ENCODE results near the gene SMURF2. TPM values are rescaled to one million over a fixed set of nuclear protein-coding genes. Genes with fewer than 3 reads are reported as not detected.
"Not testable (repeated sequence)": the region's sequence is repeated elsewhere in the genome, so short reads cannot be mapped to it uniquely, and the experiment has no call there.

The SMURF2 gene
- total RNA-seq, 1 experiment from 2014 or later, result 38.6 TPM

DNA sequence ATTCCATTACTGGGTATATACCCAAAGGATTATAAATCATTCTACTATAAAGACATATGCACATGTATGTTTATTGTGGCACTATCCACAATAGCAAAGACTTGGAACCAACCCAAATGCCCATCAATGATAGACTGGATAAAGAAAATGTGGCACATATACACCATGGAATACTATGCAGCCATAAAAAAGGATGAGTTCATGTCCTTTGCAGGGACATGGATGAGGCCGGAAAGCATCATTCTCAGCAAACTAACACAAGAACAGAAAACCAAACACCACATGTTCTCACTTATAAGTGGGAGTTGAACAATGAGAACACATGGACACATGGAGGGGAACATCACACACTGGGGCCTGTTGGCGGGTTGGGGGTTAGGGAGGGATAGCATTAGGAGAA, 51.9 kb downstream of the SMURF2 start:
- DNase-seq (ENCODE audit: low read depth); in situ Hi-C loops (cut with HindIII; ENCODE audit: low pct_unique_long_range_greater_than_20kb, low sequenced_read_pairs): not testable (repeated sequence)

DNA sequence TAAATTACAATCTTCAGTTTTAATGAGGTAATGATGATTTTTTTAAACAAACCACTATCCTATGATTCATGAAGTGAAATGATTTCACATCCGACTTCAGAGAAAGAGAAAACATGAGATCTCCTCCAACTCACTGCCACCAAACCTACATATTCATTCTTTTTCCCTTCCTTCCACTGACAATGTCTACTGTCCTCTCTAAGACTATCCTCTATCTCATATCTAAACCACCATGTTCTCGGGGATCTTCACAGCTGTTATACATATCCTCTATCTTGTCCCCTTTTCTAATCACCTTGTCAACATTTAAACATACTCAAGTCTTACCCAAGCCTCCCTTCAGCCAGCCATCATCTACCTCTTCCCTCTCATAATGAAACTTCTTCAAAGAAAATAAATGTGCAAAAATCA, 53.5 kb downstream of the SMURF2 start:
- DNase-seq (ENCODE audit: low read depth), result no peak
- in situ Hi-C loops (cut with HindIII; ENCODE audit: low pct_unique_long_range_greater_than_20kb, low sequenced_read_pairs), result no loop called here

DNA sequence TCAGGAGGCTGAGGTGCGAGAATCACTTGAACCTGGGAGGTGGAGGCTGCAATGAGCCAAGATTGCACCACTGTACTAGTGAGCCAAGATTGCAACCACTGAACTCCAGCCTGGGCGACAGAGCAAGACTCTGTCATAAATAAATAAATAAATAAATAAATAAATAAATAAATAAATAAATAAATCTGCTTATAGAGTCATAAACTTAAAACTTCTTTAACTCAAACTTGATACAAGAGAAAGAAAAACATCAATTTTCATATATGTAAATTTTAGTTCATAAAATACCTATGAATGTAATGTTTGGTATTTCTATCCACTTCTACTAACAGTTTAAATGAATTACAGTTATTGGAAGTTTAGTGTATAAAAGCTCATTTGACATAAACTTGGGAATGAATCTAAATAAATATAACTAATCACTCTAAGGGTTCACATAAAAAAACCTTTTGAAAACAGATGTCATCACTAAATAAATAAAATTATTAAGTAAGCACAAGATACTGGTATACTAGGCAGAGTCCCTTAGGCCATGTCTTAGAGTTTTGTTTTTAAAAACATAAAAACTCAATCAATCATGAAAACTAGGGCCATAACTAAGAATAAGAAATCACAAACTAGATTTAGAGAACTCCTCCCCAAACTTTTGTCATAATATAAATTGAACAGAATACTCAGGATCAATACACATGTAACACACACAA, 54.1 kb downstream of the SMURF2 start:
- in situ Hi-C loops (cut with HindIII; ENCODE audit: low pct_unique_long_range_greater_than_20kb, low sequenced_read_pairs), result no loop called here
- DNase-seq (ENCODE audit: low read depth), result no peak

DNA sequence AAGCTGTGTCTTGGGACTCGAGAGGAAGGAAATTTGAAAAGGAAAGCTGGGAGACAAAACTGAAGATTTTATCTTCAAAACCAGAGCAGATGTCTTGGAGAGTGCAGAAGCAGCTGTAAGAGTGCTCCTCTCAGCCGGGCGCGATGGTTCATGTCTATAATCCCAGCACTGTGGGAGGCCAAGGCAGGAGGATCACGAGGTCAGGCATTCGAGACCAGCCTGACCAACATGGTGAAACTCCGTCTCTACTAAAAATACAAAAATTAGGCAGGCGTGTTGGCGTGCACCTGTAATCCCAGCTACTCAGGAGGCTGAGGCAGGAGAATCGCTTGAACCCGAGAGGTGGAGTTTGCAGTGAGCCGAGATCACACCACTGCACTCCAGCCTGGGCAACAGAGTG, 57.6 kb downstream of the SMURF2 start:
- DNase-seq (ENCODE audit: low read depth); in situ Hi-C loops (cut with HindIII; ENCODE audit: low pct_unique_long_range_greater_than_20kb, low sequenced_read_pairs): not testable (repeated sequence)

DNA sequence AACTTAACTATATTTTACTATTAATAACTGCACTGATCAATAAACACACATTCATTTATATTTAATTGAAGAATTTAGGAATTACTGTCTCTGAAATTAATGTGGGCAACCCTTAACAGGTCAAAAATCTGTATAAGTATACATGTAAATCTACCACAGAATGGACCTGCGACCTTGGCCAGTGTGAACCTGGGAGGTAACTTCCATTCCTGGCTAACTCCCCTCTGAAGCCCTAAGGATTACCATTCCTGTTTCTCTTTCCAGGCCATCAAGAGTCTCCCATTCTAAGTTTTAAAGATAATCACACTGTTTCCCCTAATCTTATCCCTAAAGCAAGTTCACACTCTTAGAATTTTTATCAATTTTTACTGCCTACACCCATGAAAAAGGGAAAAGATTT, 58.1 kb downstream of the SMURF2 start:
- in situ Hi-C loops (cut with HindIII; ENCODE audit: low pct_unique_long_range_greater_than_20kb, low sequenced_read_pairs), result no loop called here
- no peak for DNase-seq (ENCODE audit: low read depth)

DNA sequence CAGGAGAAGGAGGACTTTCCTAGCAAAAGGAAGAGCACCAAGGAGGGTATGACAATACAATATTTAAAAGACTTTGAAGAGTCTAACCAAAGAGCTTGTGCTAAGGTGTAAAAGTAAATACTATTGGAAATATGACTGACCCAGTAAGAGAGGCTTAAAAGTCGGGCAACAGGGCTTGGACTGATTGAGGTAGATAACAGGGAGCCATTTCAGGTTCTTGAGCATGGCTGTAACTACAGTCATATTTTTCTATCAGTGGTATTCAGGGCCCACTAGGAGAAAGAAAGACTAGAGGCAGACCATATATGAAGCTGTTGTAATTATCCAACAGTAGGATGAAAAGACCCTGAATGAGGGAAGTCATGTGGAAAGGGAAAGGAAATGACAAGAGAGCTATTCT, 62.3 kb downstream of the SMURF2 start:
- no peak for DNase-seq (ENCODE audit: low read depth)
- in situ Hi-C loops (cut with HindIII; ENCODE audit: low pct_unique_long_range_greater_than_20kb, low sequenced_read_pairs), result no loop called here

DNA sequence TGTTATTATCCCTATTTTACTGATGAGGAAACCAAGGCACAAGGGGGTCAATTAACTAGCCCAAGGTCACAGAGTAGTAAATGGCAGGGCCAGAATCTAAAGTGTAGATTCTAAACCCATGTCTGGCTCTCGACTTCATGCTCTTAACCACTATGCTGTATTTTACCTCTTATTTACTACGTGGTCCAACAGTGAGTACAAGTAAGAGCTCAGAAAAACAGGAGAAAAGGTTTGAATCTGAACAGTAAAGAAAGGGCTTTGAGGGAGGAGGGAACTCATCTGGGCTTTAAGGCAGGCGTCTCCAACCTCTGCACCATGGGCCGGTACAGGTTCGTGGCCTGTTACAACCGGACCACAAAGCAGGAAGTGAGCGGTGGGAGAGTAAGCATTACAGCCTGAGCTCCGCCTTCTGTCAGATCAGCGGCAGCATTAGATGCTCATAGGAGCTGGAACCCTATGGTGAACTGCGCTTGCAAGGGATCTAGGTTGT, 62.9 kb downstream of the SMURF2 start:
- DNase-seq (ENCODE audit: low read depth), result no peak
- in situ Hi-C loops (cut with HindIII; ENCODE audit: low pct_unique_long_range_greater_than_20kb, low sequenced_read_pairs), result no loop called here

DNA sequence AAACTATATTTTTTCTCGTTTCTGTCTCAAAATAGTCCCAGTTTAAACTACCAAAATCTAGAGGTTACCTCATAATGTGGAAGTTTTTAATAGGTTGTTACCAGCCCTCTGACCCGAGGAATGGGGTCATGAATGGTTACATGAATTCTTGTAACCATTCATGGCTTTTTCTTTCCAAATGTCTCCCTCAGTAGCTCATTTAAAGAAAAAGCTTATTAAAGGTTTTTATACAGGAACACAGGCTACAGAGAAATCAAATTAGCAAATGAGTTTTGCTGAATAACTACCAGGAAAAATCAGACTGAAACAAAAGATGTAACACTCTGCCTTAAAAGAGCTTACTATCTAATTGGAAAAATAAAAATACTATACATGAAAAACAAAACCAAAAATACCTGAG, 63.4 kb downstream of the SMURF2 start:
- DNase-seq (ENCODE audit: low read depth), result no peak
- in situ Hi-C loops (cut with HindIII; ENCODE audit: low pct_unique_long_range_greater_than_20kb, low sequenced_read_pairs), result no loop called here

DNA sequence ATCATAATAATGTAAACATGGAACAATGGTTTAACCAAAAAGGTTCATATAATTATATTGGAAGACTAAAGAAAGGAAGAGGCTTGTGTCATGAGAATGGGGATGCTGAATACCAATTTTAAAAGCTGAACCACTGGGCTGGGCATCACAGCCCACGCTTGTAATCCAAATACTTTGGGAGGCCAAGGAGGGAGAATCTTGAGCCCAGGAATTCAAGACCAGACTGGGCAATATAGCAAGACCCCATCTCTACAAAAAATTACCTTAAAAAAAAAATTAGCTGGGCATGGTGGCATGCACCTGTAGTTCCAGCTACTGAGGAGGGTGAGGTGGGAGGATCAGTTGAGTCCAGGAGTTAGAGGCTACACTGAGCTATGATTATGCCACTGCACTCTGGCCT, 65.1 kb downstream of the SMURF2 start:
- no peak for DNase-seq (ENCODE audit: low read depth)
- in situ Hi-C loops (cut with HindIII; ENCODE audit: low pct_unique_long_range_greater_than_20kb, low sequenced_read_pairs), result no loop called here

DNA sequence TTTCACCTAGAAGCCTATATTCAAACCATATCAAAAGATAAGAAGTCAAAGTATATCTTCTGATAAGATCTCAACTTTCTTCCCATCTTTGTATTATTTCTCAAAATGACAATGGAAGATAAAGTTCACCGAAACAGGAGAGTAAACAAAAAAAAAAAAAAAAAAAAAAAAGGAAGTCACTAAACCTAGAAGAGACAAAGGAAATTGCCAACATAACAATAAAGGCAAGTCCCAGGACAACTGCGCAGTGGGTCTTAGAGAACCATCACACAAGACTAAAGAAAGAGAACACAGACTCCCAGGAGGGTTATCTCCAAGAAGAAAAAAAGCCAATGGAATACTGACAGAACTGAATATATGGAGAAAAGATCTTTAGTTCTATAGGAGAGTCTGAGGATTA, 65.7 kb downstream of the SMURF2 start:
- no peak for DNase-seq (ENCODE audit: low read depth)
- in situ Hi-C loops (cut with HindIII; ENCODE audit: low pct_unique_long_range_greater_than_20kb, low sequenced_read_pairs), result no loop called here

DNA sequence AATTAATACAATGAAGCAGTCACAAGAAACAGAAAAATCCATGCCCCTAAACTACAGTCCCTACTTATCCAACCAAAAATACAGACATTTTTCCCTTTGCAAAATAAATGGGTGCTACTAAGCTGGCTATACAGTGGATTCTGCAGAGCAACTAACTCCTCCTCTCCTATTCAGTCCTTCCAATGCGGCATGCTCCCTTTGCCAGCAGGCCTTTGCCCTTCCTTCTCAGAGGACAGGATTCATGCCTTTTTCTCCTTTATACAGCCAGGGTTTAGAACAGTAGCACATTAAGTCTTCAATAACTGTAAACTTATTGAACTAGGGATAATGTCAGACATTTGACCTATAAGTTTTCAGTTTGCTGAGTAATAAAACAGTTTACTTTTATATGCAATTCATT, 70.2 kb downstream of the SMURF2 start:
- in situ Hi-C loops (cut with HindIII; ENCODE audit: low pct_unique_long_range_greater_than_20kb, low sequenced_read_pairs), result no loop called here
- DNase-seq (ENCODE audit: low read depth), result no peak

DNA sequence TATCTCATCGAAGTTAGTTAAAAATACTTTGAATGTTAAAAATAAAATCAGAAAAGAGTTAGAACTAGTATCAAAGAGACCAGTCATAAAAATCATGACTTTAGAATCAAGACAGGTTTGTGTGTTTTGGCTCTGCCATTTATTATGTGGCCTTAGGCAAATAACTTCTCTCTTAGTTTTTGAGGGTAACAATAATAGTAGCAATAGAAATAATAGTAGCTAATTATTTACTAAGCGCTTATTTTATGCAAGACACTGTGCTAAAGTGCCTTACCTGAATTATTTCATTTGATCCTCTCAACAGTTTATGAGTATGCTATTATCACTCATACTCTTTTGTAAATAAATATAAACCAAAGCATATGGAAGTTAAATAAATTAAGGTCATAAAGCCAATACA, 77.0 kb downstream of the SMURF2 start:
- DNase-seq (ENCODE audit: low read depth), result no peak
- in situ Hi-C loops (cut with HindIII; ENCODE audit: low pct_unique_long_range_greater_than_20kb, low sequenced_read_pairs), result no loop called here

DNA sequence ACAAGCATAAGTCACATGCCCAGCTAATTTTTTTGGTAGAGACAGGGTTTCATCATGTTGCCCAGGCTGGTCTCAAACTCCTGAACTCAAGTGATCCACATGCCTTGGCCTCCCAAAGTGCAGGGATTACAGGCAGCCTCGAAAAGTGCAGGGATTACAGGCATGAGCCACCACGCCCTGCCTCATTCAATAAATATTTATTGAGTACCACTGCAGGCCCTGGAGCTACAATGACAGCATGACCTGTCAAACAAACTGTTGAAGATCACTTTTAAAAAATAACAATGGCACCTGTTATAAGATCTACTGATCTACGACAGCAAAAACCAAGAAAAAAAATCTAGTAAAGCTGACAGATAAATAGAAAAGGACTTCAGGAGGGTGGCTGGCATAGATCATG, 79.1 kb downstream of the SMURF2 start:
- in situ Hi-C loops (cut with HindIII; ENCODE audit: low pct_unique_long_range_greater_than_20kb, low sequenced_read_pairs), result no loop called here

DNA sequence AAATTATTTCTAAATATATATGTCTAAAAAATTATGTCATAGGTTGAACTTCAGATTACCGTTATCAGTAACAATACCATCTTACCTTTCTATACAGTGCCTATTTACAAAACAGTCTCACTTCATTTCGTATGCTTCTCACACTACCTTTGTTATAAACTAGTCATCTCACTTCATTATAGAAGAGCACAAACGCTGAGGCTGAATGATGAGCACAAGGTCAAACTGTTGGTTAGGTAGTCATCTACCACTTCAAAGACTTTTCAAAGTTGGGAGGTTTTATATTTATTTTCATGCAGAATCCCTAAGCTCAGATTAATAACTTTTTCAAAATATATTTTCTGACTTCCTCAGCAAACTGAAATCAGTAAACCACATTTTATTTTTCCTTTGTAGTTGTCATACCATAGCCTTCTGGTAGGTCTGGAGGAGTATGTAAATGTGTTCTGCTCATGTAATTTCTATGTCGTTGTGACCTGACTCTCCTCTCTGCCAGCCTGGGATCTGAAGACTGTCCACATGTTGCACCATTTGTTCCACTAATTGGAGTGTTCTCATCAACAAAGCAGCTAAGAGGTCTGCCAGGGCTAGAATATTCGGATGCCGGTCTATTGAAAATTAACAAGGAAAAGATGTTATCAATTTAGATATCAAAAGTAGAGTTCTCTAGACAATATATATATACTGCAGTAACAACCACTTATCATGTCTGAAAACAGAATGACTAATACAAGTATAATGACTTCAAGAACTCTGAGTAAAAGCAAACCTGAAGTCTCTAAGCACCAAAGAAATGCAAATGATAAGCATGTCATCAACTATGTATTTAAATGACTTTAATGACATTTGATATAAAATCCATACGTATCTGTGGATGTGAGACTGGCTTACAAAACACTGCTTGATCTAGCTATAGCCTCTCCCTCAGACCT, 81.5 kb downstream of the SMURF2 start:
- in situ Hi-C loops (cut with HindIII; ENCODE audit: low pct_unique_long_range_greater_than_20kb, low sequenced_read_pairs), result no loop called here
- DNase-seq (ENCODE audit: low read depth), result no peak

More for the DNA sequence above, 79.1 kb downstream of the SMURF2 start:
- no peak for DNase-seq (ENCODE audit: low read depth)

DNA sequence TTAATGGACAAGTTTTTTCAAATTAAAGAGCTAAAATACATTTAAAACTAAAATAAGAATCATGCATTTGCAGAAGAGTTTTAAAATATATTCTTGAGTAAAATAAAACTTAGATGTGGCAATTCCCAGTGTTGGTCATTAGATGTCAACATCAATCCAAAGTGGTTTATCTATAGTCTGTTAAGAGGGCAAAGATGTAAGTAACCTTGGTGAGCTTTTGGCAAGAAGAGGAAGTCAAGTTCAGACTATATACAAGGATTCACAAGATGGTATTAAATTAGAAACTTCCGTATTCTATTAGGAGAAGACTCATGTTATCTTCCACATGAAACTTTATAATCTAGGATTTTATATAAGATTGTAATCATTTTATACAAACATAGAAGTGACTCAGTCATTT, 82.2 kb downstream of the SMURF2 start:
- in situ Hi-C loops (cut with HindIII; ENCODE audit: low pct_unique_long_range_greater_than_20kb, low sequenced_read_pairs), result no loop called here

DNA sequence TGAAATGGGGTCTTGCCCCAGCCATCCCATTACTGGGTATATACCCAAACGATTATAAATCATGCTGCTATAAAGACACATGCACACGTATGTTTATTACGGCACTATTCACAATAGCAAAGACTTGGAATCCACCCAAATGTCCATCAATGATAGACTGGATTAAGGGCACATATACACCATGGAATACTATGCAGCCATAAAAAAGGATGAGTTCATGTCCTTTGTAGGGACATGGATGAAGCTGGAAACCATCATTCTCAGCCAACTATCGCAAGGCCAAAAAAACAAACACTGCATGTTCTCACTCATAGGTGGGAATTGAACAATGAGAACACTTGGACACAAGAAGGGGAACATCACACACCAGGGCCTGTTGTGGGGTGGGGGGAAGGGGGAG, 85.1 kb downstream of the SMURF2 start:
- in situ Hi-C loops (cut with HindIII; ENCODE audit: low pct_unique_long_range_greater_than_20kb, low sequenced_read_pairs); DNase-seq (ENCODE audit: low read depth): not testable (repeated sequence)

More for the DNA sequence above, 82.2 kb downstream of the SMURF2 start:
- DNase-seq (ENCODE audit: low read depth), result no peak

DNA sequence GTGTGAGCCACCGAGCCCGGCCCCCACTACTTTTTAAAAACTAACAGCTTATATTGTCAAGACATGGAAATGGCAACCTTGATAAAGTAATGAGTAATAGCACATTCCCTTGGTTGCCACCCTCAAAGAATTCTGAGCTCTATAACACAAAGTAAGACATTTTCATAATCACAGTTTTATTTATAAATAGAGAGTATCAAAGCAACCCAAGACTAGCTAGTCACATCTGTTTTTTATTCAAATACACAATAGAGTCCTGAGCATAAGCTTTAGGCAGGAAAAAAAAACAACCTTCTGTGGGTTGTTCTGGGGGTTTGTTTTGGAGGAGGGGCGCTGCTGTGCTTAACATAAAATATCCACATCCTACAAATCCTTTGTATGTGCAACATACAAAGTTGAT, 86.7 kb downstream of the SMURF2 start:
- no peak for DNase-seq (ENCODE audit: low read depth)
- in situ Hi-C loops (cut with HindIII; ENCODE audit: low pct_unique_long_range_greater_than_20kb, low sequenced_read_pairs), result no loop called here

DNA sequence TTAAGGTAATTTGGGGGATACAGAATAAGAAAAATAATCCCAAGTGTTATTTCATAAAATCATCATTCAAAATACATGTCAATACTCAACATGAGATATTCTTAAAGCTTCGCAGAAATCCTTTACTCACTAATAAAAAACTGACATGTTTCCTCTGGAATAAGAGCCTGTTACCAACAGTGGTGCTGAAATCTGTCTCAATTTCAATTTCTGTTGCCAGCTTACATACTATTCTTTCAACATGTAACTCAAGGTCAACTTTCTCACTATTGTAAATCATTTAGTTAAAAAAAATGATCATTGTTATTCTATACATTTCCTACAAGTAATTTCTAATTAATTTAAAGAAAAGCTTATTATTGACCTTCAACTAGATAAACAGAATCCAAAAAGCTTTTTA, 87.5 kb downstream of the SMURF2 start:
- in situ Hi-C loops (cut with HindIII; ENCODE audit: low pct_unique_long_range_greater_than_20kb, low sequenced_read_pairs), result no loop called here
- no peak for DNase-seq (ENCODE audit: low read depth)

DNA sequence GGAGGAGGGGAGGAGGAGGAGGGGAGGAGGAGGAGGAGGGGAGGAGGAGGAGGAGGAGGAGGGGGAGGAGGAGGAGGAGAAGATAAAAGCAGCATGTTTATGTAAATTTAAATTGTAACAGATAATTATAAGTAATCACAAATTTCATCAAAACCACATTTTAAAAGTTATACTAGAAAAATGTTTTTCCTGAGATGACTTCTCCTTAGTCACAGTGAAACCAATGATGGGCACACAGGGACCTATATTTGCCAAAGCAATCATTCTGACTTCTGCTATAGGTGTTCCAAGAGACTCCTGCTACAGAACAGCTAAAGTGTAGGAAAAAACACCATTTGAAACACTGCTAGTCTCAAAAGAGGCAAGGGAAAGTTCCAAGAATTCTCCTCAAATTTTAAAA, 88.9 kb downstream of the SMURF2 start:
- in situ Hi-C loops (cut with HindIII; ENCODE audit: low pct_unique_long_range_greater_than_20kb, low sequenced_read_pairs), result no loop called here
- no peak for DNase-seq (ENCODE audit: low read depth)

All from Caki2 (cell line).